ENCODE measurements around the gene VPS37B.
"Not testable (repeated sequence)": the region's sequence is repeated elsewhere in the genome, so short reads cannot be mapped to it uniquely, and the experiment has no call there.

Gene VPS37B

GRCh38 chr12:122893208-122894153, 2.4 kb downstream of the VPS37B start:
- TF ChIP-seq EZH2phosphoT487 (IDR thresholded peaks at IDR 0.05; ENCODE audit: low read depth) (no peak), CTCF (IDR thresholded peaks at IDR 0.05; ENCODE audit: low read depth, low read length) (no peak)
- Histone ChIP-seq H3K79me2 (ENCODE audit: low read length) (no peaks in the 10 kb centered on the region), H3K27ac (ENCODE audit: low read length) (no peak overlapping the region), H3K36me3 (replicated peaks; ENCODE audit: low read depth, low read length) (no peaks in the 10 kb centered on the region), H3K4me3 (ENCODE audit: low read length) (no peak overlapping the region), H3K27me3 (ENCODE audit: low read depth, low read length) (peaks cover 85% of the 10 kb centered on the region), H3K4me1 (ENCODE audit: low read length) (peaks cover 22% of the 10 kb centered on the region), H2AFZ (ENCODE audit: low read depth, low read length) (no peak overlapping the region), H4K20me1 (ENCODE audit: insufficient read depth, low read length) (no peaks in the 10 kb centered on the region), H3K9me3 (ENCODE audit: insufficient read depth, low read length) (no peaks in the 10 kb centered on the region), H3K4me2 (ENCODE audit: low read length) (no peak overlapping the region), H3K9ac (ENCODE audit: low read length) (no peak overlapping the region)

GRCh38 chr12:122892724-122893123, 3.2 kb downstream of the VPS37B start:
- H4K20me1 ChIP-seq (ENCODE audit: insufficient read depth, low read length); H2AFZ ChIP-seq (ENCODE audit: low read depth, low read length); H3K27ac ChIP-seq (ENCODE audit: low read length); H3K9ac ChIP-seq (ENCODE audit: low read length); H3K4me3 ChIP-seq (ENCODE audit: low read length); H3K4me2 ChIP-seq (ENCODE audit: low read length); H3K79me2 ChIP-seq (ENCODE audit: low read length); H3K36me3 ChIP-seq (replicated peaks; ENCODE audit: low read depth, low read length); H3K9me3 ChIP-seq (ENCODE audit: insufficient read depth, low read length): not testable (repeated sequence)
- H3K27me3 ChIP-seq (ENCODE audit: low read depth, low read length), result peaks cover 85% of the 10 kb centered on the region
- peaks cover 26% of the 10 kb centered on the region for H3K4me1 ChIP-seq (ENCODE audit: low read length)

- no peaks in the 10 kb centered on the region for H3K9me3 ChIP-seq (ENCODE audit: insufficient read depth, low read length)
- peaks cover 85% of the 10 kb centered on the region for H3K27me3 ChIP-seq (ENCODE audit: low read depth, low read length)
- H3K79me2 ChIP-seq (ENCODE audit: low read length), result no peaks in the 10 kb centered on the region
- no peak overlapping the region for H3K4me2 ChIP-seq (ENCODE audit: low read length)
- H3K36me3 ChIP-seq (replicated peaks; ENCODE audit: low read depth, low read length), result no peaks in the 10 kb centered on the region
- no peak overlapping the region for H3K9ac ChIP-seq (ENCODE audit: low read length)
- peaks cover 9% of the 10 kb centered on the region for H4K20me1 ChIP-seq (ENCODE audit: insufficient read depth, low read length)
- TF ChIP-seq CTCF (IDR thresholded peaks at IDR 0.05; ENCODE audit: low read depth, low read length), result no peak
- TF ChIP-seq EZH2phosphoT487 (IDR thresholded peaks at IDR 0.05; ENCODE audit: low read depth), result no peak; the same call in 1 of the 2 replicates
- no peak overlapping the region for H3K27ac ChIP-seq (ENCODE audit: low read length)
- H3K4me1 ChIP-seq (ENCODE audit: low read length), result peaks cover 31% of the 10 kb centered on the region
- H2AFZ ChIP-seq (ENCODE audit: low read depth, low read length), result no peak overlapping the region
- no peak overlapping the region for H3K4me3 ChIP-seq (ENCODE audit: low read length)
Observed at GRCh38 chr12:122891661-122892525, 4.0 kb downstream of the VPS37B start.

- peaks cover 90% of the 10 kb centered on the region for H3K27me3 ChIP-seq (ENCODE audit: low read depth, low read length)
- H3K9ac ChIP-seq (ENCODE audit: low read length), result no peak overlapping the region
- no peaks in the 10 kb centered on the region for H3K9me3 ChIP-seq (ENCODE audit: insufficient read depth, low read length)
- peaks cover 34% of the 10 kb centered on the region for H3K4me1 ChIP-seq (ENCODE audit: low read length)
- TF ChIP-seq CTCF (IDR thresholded peaks at IDR 0.05; ENCODE audit: low read depth, low read length), result no peak
- TF ChIP-seq EZH2phosphoT487 (IDR thresholded peaks at IDR 0.05; ENCODE audit: low read depth), result no peak
- no peaks in the 10 kb centered on the region for H3K79me2 ChIP-seq (ENCODE audit: low read length)
- H3K36me3 ChIP-seq (replicated peaks; ENCODE audit: low read depth, low read length), result no peaks in the 10 kb centered on the region
- peaks cover 18% of the 10 kb centered on the region for H4K20me1 ChIP-seq (ENCODE audit: insufficient read depth, low read length)
- no peak overlapping the region for H3K4me2 ChIP-seq (ENCODE audit: low read length)
- H3K4me3 ChIP-seq (ENCODE audit: low read length), result no peak overlapping the region
- H3K27ac ChIP-seq (ENCODE audit: low read length), result no peak overlapping the region
- no peak overlapping the region for H2AFZ ChIP-seq (ENCODE audit: low read depth, low read length)
Observed at GRCh38 chr12:122889761-122890520, 6.0 kb downstream of the VPS37B start.
